Measurements from ENCODE around the gene KPNB1. TPM values are rescaled to one million over a fixed set of nuclear protein-coding genes. Genes with fewer than 3 reads are reported as not detected.

The KPNB1 gene
- total RNA-seq, 2 donors from 2014 or later, result 148 to 239 TPM

GRCh38 chr17:47703191-47703591 lies 53.5 kb downstream of the KPNB1 start:
- Histone ChIP-seq H3K4me3 (no peak overlapping the region), H3K27ac (no peak overlapping the region), H3K9me3 (no peaks in the 10 kb centered on the region), H3K4me1 (replicated peaks) (no peaks in the 10 kb centered on the region), H3K27me3 (replicated peaks; ENCODE audit: insufficient read depth) (no peaks in the 10 kb centered on the region), H3K36me3 (no peaks in the 10 kb centered on the region)
- DNase-seq (ENCODE audit: low spot score), result no peak
- intact Hi-C loops (cut with DNase I), result no loop called here
- WGBS, result 68% methylated on average over 15 of the region's 15 CpGs
- TF ChIP-seq POLR2A (IDR thresholded peaks at IDR 0.05), result no peak
- TF ChIP-seq CTCF (IDR thresholded peaks at IDR 0.05), result no peak
- no peak for TF ChIP-seq POLR2AphosphoS5 (IDR thresholded peaks at IDR 0.05)

- DNase-seq (ENCODE audit: low spot score), result no peak
- Histone ChIP-seq H3K9me3 (no peaks in the 10 kb centered on the region), H3K4me1 (replicated peaks) (no peaks in the 10 kb centered on the region), H3K36me3 (no peaks in the 10 kb centered on the region), H3K4me3 (no peak overlapping the region), H3K27ac (no peak overlapping the region), H3K27me3 (replicated peaks; ENCODE audit: insufficient read depth) (no peaks in the 10 kb centered on the region)
- 84% methylated on average over 5 of the region's 5 CpGs for WGBS
- intact Hi-C loops (cut with DNase I), result no loop called here
- TF ChIP-seq POLR2A (IDR thresholded peaks at IDR 0.05) (no peak), CTCF (IDR thresholded peaks at IDR 0.05) (no peak), POLR2AphosphoS5 (IDR thresholded peaks at IDR 0.05) (no peak)
Measured at GRCh38 chr17:47703671-47704070, 54.0 kb downstream of the KPNB1 start.

GRCh38 chr17:47704116-47704515 lies 54.4 kb downstream of the KPNB1 start:
- no peak overlapping the region for H3K27ac ChIP-seq
- H3K36me3 ChIP-seq, result no peaks in the 10 kb centered on the region
- no peak overlapping the region for H3K4me3 ChIP-seq
- no peak for DNase-seq (ENCODE audit: low spot score)
- intact Hi-C loops (cut with DNase I), result no loop called here
- H3K27me3 ChIP-seq (replicated peaks; ENCODE audit: insufficient read depth), result no peaks in the 10 kb centered on the region
- no peaks in the 10 kb centered on the region for H3K4me1 ChIP-seq (replicated peaks)
- no peak for TF ChIP-seq CTCF (IDR thresholded peaks at IDR 0.05)
- TF ChIP-seq POLR2A (IDR thresholded peaks at IDR 0.05), result no peak
- TF ChIP-seq POLR2AphosphoS5 (IDR thresholded peaks at IDR 0.05), result no peak
- WGBS, result 72% methylated on average over 14 of the region's 14 CpGs
- no peaks in the 10 kb centered on the region for H3K9me3 ChIP-seq

GRCh38 chr17:47704736-47705135 lies 55.0 kb downstream of the KPNB1 start:
- Histone ChIP-seq H3K4me1 (replicated peaks) (no peaks in the 10 kb centered on the region), H3K27me3 (replicated peaks; ENCODE audit: insufficient read depth) (no peaks in the 10 kb centered on the region), H3K9me3 (no peaks in the 10 kb centered on the region), H3K4me3 (no peak overlapping the region), H3K27ac (no peak overlapping the region), H3K36me3 (no peaks in the 10 kb centered on the region)
- no peak for DNase-seq (ENCODE audit: low spot score)
- TF ChIP-seq POLR2AphosphoS5 (IDR thresholded peaks at IDR 0.05) (no peak), CTCF (IDR thresholded peaks at IDR 0.05) (no peak), POLR2A (IDR thresholded peaks at IDR 0.05) (no peak)
- 68% methylated on average over 6 of the region's 6 CpGs for WGBS
- intact Hi-C loops (cut with DNase I), result no loop called here

Measured in prostate gland (tissue), 2 donors.